ENCODE measurements around the gene EDDM3A. TPM values are rescaled to one million over a fixed set of nuclear protein-coding genes. Genes with fewer than 3 reads are reported as not detected.
"Not testable (repeated sequence)": the region's sequence is repeated elsewhere in the genome, so short reads cannot be mapped to it uniquely, and the experiment has no call there.

Gene EDDM3A
- total RNA-seq, 2 experiments from 2014 or later = not detected

GRCh38 chr14:20698934-20699333 lies 46.8 kb upstream of the EDDM3A start:
- intact Hi-C loops (cut with micrococcal nuclease) = loop anchor here (5.0 kb wide), 1 partner anchor 273 kb away; no protein-coding TSS in a partner anchor
- ATAC-seq = no peak
- no peaks in the 10 kb centered on the region for H3K36me3 Mint-ChIP-seq (ENCODE audit: low read depth)
- CTCF ChIA-PET = interaction anchor here (0.7 to 7.4 kb wide), 11 partner anchors 9 to 341 kb away, joined by 3 to 40 read pairs (median 6); no protein-coding TSS in a partner anchor
- no peak for DNase-seq
- no peak overlapping the region for H3K27ac Mint-ChIP-seq
- POLR2A ChIA-PET = no interaction called here
- no peaks in the 10 kb centered on the region for H3K27me3 Mint-ChIP-seq
- no peak overlapping the region for H3K4me3 Mint-ChIP-seq
- H3K4me1 Mint-ChIP-seq (ENCODE audit: low read depth) = no peaks in the 10 kb centered on the region
- no peak for TF ChIP-seq CTCF (IDR thresholded peaks at IDR 0.05)
- H3K9me3 Mint-ChIP-seq = no peaks in the 10 kb centered on the region

DNA sequence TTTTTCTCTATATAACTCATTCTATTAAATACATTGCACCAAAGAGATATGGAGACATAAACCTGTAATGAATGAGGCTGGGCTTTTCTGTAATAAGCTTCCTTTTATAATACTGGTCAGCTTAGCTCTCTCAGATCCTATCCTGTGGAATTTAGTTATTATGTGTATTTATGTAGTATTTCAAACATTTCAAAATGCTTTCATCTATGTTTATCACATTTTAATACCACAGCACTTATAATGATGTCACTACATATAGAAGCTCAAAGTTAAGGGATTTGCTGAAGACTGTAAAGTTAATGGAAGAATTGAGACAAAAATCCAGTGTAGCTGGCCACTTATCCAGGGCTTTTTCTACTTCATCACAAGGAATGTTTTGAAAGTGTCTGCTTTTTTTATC lies 45.8 kb upstream of the EDDM3A start:
- intact Hi-C loops (cut with micrococcal nuclease) = loop anchor here (5.0 kb wide), 1 partner anchor 272 kb away; no protein-coding TSS in a partner anchor
- ChIA-PET POLR2A (interaction anchor here (1.0 to 1.1 kb wide), 2 partner anchors 36 to 45 kb away, joined by 3 read pairs; no protein-coding TSS in a partner anchor), CTCF (interaction anchor here (1.4 to 2.1 kb wide), 6 partner anchors 7 to 271 kb away, joined by 4 to 20 read pairs (median 6); no protein-coding TSS in a partner anchor)
- Mint-ChIP-seq H3K27ac (no peak overlapping the region), H3K4me1 (ENCODE audit: low read depth) (no peaks in the 10 kb centered on the region), H3K4me3 (no peak overlapping the region), H3K9me3 (no peaks in the 10 kb centered on the region), H3K36me3 (ENCODE audit: low read depth) (no peaks in the 10 kb centered on the region), H3K27me3 (no peaks in the 10 kb centered on the region)
- ATAC-seq (no peak), DNase-seq (no peak)
- no peak for TF ChIP-seq CTCF (IDR thresholded peaks at IDR 0.05)

DNA sequence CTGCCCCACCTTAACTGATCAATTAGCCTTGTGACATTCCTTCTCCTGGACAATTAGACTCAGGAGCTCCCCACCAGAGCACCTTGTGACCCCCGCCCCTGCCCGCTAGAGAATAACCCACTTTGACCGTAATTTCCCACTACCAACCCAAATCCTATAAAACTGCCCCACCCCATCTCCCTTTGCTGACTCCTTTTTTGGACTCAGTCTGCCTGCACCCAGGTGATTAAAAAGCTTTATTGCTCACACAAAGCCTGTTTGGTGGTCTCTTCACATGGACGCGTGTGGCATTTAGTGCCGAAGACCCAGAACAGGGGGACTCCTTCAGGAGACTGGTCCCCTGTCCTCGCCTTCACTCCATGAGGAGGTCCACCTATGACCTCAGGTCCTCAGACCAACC lies 44.7 kb upstream of the EDDM3A start:
- H3K4me3 Mint-ChIP-seq; H3K9me3 Mint-ChIP-seq; DNase-seq; H3K36me3 Mint-ChIP-seq (ENCODE audit: low read depth); POLR2A ChIA-PET; H3K27me3 Mint-ChIP-seq; ATAC-seq; intact Hi-C loops (cut with micrococcal nuclease); H3K4me1 Mint-ChIP-seq (ENCODE audit: low read depth); H3K27ac Mint-ChIP-seq: not testable (repeated sequence)
- CTCF ChIA-PET = interaction anchor here (1.4 to 2.1 kb wide), 5 partner anchors 8 to 270 kb away, joined by 4 to 20 read pairs (median 7); no protein-coding TSS in a partner anchor

- H3K4me3 Mint-ChIP-seq = no peak overlapping the region
- no peak for TF ChIP-seq CTCF (IDR thresholded peaks at IDR 0.05)
- ChIA-PET CTCF (interaction anchor here (0.6 to 2.0 kb wide), 7 partner anchors 8 to 458 kb away, joined by 3 to 6 read pairs (median 3); no protein-coding TSS in a partner anchor), POLR2A (no interaction called here)
- H3K4me1 Mint-ChIP-seq (ENCODE audit: low read depth) = no peaks in the 10 kb centered on the region
- ATAC-seq = no peak
- H3K9me3 Mint-ChIP-seq = no peaks in the 10 kb centered on the region
- no peaks in the 10 kb centered on the region for H3K36me3 Mint-ChIP-seq (ENCODE audit: low read depth)
- no peak for DNase-seq
- peaks cover 2% of the 10 kb centered on the region for H3K27me3 Mint-ChIP-seq
- H3K27ac Mint-ChIP-seq = no peak overlapping the region
- intact Hi-C loops (cut with micrococcal nuclease) = no loop called here
Measured at GRCh38 chr14:20706657-20707355, 38.9 kb upstream of the EDDM3A start.

- ATAC-seq = no peak
Measured at GRCh38 chr14:20707622-20708021, 38.1 kb upstream of the EDDM3A start.

More at GRCh38 chr14:20707622-20708021, 38.1 kb upstream of the EDDM3A start:
- ChIA-PET CTCF (interaction anchor here (0.6 to 2.0 kb wide), 7 partner anchors 9 to 459 kb away, joined by 3 to 6 read pairs (median 3); no protein-coding TSS in a partner anchor), POLR2A (interaction anchor here (1.0 kb wide), 1 partner anchor 26 kb away, joined by 3 read pairs; no protein-coding TSS in a partner anchor)
- TF ChIP-seq CTCF (IDR thresholded peaks at IDR 0.05) = no peak
- Mint-ChIP-seq H3K4me1 (ENCODE audit: low read depth) (no peaks in the 10 kb centered on the region), H3K4me3 (no peak overlapping the region), H3K9me3 (no peaks in the 10 kb centered on the region), H3K36me3 (ENCODE audit: low read depth) (no peaks in the 10 kb centered on the region), H3K27ac (no peak overlapping the region), H3K27me3 (peaks cover 2% of the 10 kb centered on the region)
- no peak for DNase-seq
- intact Hi-C loops (cut with micrococcal nuclease) = no loop called here

All from activated CD8-positive, alpha-beta T cell treated with anti-CD3 and anti-CD28 coated beads for 36 hours (primary cell).